K562 (cell line): Measurements from ENCODE around the gene DNMT3A. TPM values are rescaled to one million over a fixed set of nuclear protein-coding genes. Genes with fewer than 3 reads are reported as not detected.
A peak's percentile ranks its signal among the peaks of the same experiment; 100 is the strongest.

Experiments
- ATF4 ChIP-seq: fragments of 450-650 bp; formaldehyde crosslinking; IDR thresholded peaks from 2 replicates; pipeline ENCODE4 v1.4.0; 2022; ENCODE audit warnings: mild to moderate bottlenecking, moderate library complexity
- CREM ChIP-seq: IDR thresholded peaks from 2 replicates; pipeline ENCODE4 v1.6.1; 2014; ENCODE audit warnings: antibody characterized with exemption, low read depth
- CSDE1 ChIP-seq, 2 experiments: fragments of 450-650 bp; IDR thresholded peaks; 2 replicates each; pipeline ENCODE4 v1.6.1; 2016; ENCODE audit warnings: mild to moderate bottlenecking in 1 of 2
- CTBP1 ChIP-seq: fragments of 450-650 bp; IDR thresholded peaks from 2 replicates; pipeline ENCODE4 v1.6.1; 2016; ENCODE audit warnings: borderline replicate concordance
- DEAF1 ChIP-seq: fragments of 450-650 bp; formaldehyde crosslinking; IDR thresholded peaks from 2 replicates; pipeline ENCODE4 v1.4.0; 2020; ENCODE audit warnings: mild to moderate bottlenecking, moderate library complexity
- ELF2 ChIP-seq: fragments of 250-450 bp; sonication (Bioruptor Pico); IDR thresholded peaks from 2 replicates; pipeline ENCODE4 v1.5.0; 2021; ENCODE audit warnings: mild to moderate bottlenecking
- ETV1 ChIP-seq: fragments of 450-650 bp; conservative IDR thresholded peaks from 2 replicates; pipeline ENCODE4 v1.6.1; 2016; ENCODE audit warnings: missing genetic modification characterization, control low read depth, low read depth, missing compliant biosample characterization
- GATAD2B ChIP-seq: fragments of 450-650 bp; IDR thresholded peaks from 2 replicates; pipeline ENCODE4 v1.6.1; 2017; ENCODE audit warnings: mild to moderate bottlenecking, borderline replicate concordance
- HMG20B ChIP-seq: fragments of 250-450 bp; sonication (Bioruptor Pico); IDR thresholded peaks from 2 replicates; pipeline ENCODE4 v1.5.0; 2021; ENCODE audit warnings: mild to moderate bottlenecking
- LARP7 ChIP-seq: fragments of 450-650 bp; IDR thresholded peaks from 2 replicates; pipeline ENCODE4 v1.6.1; 2016
- MAFK ChIP-seq: IDR thresholded peaks from 2 replicates; pipeline ENCODE4 v1.6.1; 2011; ENCODE audit warnings: low read length, improper control_type of control experiment
- MCM5 ChIP-seq: fragments of 450-650 bp; IDR thresholded peaks from 2 replicates; pipeline ENCODE4 v1.6.1; 2016; ENCODE audit warnings: low read depth
- MED1 ChIP-seq: sonication (generic); formaldehyde crosslinking; IDR thresholded peaks from 2 replicates; pipeline ENCODE4 v1.8.1; 2023; ENCODE audit warnings: missing genetic modification reagents, borderline replicate concordance
- REST ChIP-seq, 2 experiments: fragments of 450-650 bp; formaldehyde crosslinking in 1 of 2; IDR thresholded peaks; 2 replicates each; pipeline versions ENCODE4 v1.4.0 to v1.6.1; 2014 to 2020; ENCODE audit warnings: mild to moderate bottlenecking in 2 of 2, borderline replicate concordance in 1 of 2, low read depth in 1 of 2
- SMARCA5 ChIP-seq: fragments of 450-650 bp; IDR thresholded peaks from 2 replicates; pipeline ENCODE4 v1.6.1; 2016
- ZNF263 ChIP-seq: sonication (generic); formaldehyde crosslinking; IDR thresholded peaks from 2 replicates; pipeline ENCODE4 v1.8.0; 2022; ENCODE audit warnings: mild to moderate bottlenecking, missing genetic modification reagents, borderline replicate concordance
- ZNF384 ChIP-seq: IDR thresholded peaks from 2 replicates; pipeline ENCODE4 v1.6.1; 2012; ENCODE audit warnings: low read depth, low read length, improper control_type of control experiment
- ZNF740 ChIP-seq, 3 experiments: fragments of 200-800 bp in 1 of 3; sonication (Bioruptor generic) in 1 of 3; sonication (generic) in 1 of 3; formaldehyde crosslinking in 1 of 3; IDR thresholded peaks; 2 replicates each; pipeline versions ENCODE4 v1.6.1 to v1.8.0; 2016 to 2022; ENCODE audit warnings: mild to moderate bottlenecking in 2 of 3, missing compliant biosample characterization in 2 of 3, missing genetic modification characterization in 2 of 3, missing genetic modification reagents in 1 of 3
- polyA plus RNA-seq, 8 experiments: library from polyadenylated mRNA; depleted of rRNA in 4 of 8; stranded (reverse) in 5 of 8; unstranded in 3 of 8; fragments of >200 nt; fragmentation: Nextera tagmentation in 2 of 8; fragmentation: Illumina TruSeq in 1 of 8; extraction: Ambion mirVana in 2 of 8; extraction: Trizol in 1 of 8; gene quantifications; 2 replicates each; pipeline versions ENCODE4 v1.2.1 to v1.2.3, GENCODE V29; 2011 to 2014; ENCODE audit warnings: inconsistent platforms in 1 of 8, missing spikeins in 1 of 8
- total RNA-seq, 7 experiments: library from RNA; depleted of rRNA in 6 of 7; stranded (reverse); fragments of >200 nt in 6 of 7; fragmentation: Illumina TruSeq in 2 of 7; extraction: Trizol in 2 of 7; gene quantifications; 2 replicates each; pipeline versions ENCODE4 v1.2.1 to v1.2.3, GENCODE V29; 2011 to 2021; ENCODE audit warnings: low replicate concordance in 1 of 7

The DNMT3A gene
- total and polyA plus RNA-seq, 9 of the 15 experiments (the other 6 are each of a cell fraction or from before 2014, with no cell fraction given) = 3.0 to 16.0 (median 6.1) TPM

- TF ChIP-seq ZNF740 (CRISPR knock-in tag; IDR thresholded peaks at IDR 0.05) (no peak), ZNF740 (tag; IDR thresholded peaks at IDR 0.05) (no peak), MAFK (no peak), ETV1 (tag) (no peak), ELF2 (CRISPR knock-in tag) (no peak), CTBP1 (peak; percentile 50; the same call in 1 of the 2 replicates), ZNF384 (no peak), ATF4 (CRISPR knock-in tag) (no peak), CSDE1 (IDR thresholded peaks at IDR 0.05) (no peak), HMG20B (CRISPR knock-in tag) (no peak), MCM5 (no peak), SMARCA5 (peak; percentile 92), CREM (peak; percentile 34; the same call in 1 of the 2 replicates), ZNF263 (CRISPR knock-in tag) (no peak), MED1 (CRISPR knock-in tag) (no peak), LARP7 (no peak), REST (IDR thresholded peaks at IDR 0.05; ENCODE audit: borderline replicate concordance) (peak; percentile 57; the same call in 1 of the 2 replicates), REST (CRISPR knock-in tag; IDR thresholded peaks at IDR 0.05; ENCODE audit: low read depth) (no peak), GATAD2B (no peak), DEAF1 (0 out of 2 replicates have a peak, but pooled peaks have one; percentile 30)
Measured at GRCh38 chr2:25309402-25309801, 32.3 kb downstream of the DNMT3A start (continued).
